K562 (cell line): ENCODE data around the gene PALMD. TPM values are rescaled to one million over a fixed set of nuclear protein-coding genes. Genes with fewer than 3 reads are reported as not detected.

Experiments used
- ATAC-seq: fragments of 200-7000 bp; cut with Tn5 transposase; 3 replicates; pipeline ENCODE4 v1.9.1; 2020; ENCODE audit warnings: moderate library complexity
- Bru-seq: library from RNA; stranded (reverse); fragments of 400-500 nt; gene quantifications from one replicate; lab custom pipeline; 2021; lab: Mats Ljungman, UMichigan
- BruChase-seq, 2 experiments: library from RNA; stranded (reverse); fragments of 400-500 nt; gene quantifications; one replicate each; lab custom pipeline; 2021; lab: Mats Ljungman, UMichigan
- BruUV-seq: library from RNA; stranded (reverse); fragments of 400-500 nt; replicated peaks from 2 replicates; lab custom pipeline; 2021; lab: Mats Ljungman, UMichigan
- CTCF ChIA-PET: fragments of 300-600 bp; formaldehyde crosslinking; extraction: SDS; loops from one replicate; lab custom pipeline; 2021; ENCODE audit warnings: low intra/inter-chr PET ratio; lab: Yijun Ruan, JAX
- POLR2A ChIA-PET: fragments of 300-600, 350-650 bp; sonication (Branson Sonifier 250); formaldehyde crosslinking; extraction: SDS; loops from one replicate; lab custom pipeline; 2021; ENCODE audit warnings: antibody characterized with exemption, inconsistent platforms; lab: Yijun Ruan, JAX
- DNase-seq, 4 experiments: peaks; one replicate each; pipeline versions ENCODE4 v3.0.0 to v3.0.0-alpha.2; 2011 to 2018; ENCODE audit warnings: low spot score in 3 of 4, mixed read lengths in 3 of 4; ENCODE audit errors: extremely low read depth in 1 of 4
- FAIRE-seq: peaks from 2 replicates; lab custom pipeline; 2011; peaks lifted over from hg19 to GRCh38; lab: Jason Lieb, UNC
- H2AFZ ChIP-seq: 2 replicates; pipeline ENCODE4 v1.6.0; 2011; ENCODE audit warnings: low read depth, low read length, control low read depth, inconsistent platforms
- H3K27ac ChIP-seq: fragments of 200-600 bp; 3 replicates; pipeline ENCODE4 v1.8.0; 2011; ENCODE audit warnings: low read depth, mild to moderate bottlenecking, control low read depth, inconsistent platforms, low read length, moderate library complexity, mixed read lengths; ENCODE audit errors: extremely low read depth
- H3K27me3 ChIP-seq, 2 experiments: fragments of 300-600 bp in 1 of 2; 2 replicates in 1 of 2; 3 replicates in 1 of 2; pipeline versions ENCODE4 v1.6.0 to v1.8.0; 2011; ENCODE audit warnings: inconsistent platforms in 2 of 2, low read length in 2 of 2, mild to moderate bottlenecking in 1 of 2, mixed read lengths in 1 of 2, moderate library complexity in 1 of 2; ENCODE audit not compliant: control insufficient read depth in 2 of 2, insufficient read depth in 2 of 2
- H3K36me3 ChIP-seq: fragments of 300-600 bp; 3 replicates; pipeline ENCODE4 v1.8.0; 2011; ENCODE audit warnings: mild to moderate bottlenecking, low read length, inconsistent platforms; ENCODE audit not compliant: control insufficient read depth, insufficient read depth
- H3K4me1 ChIP-seq, 2 experiments: fragments of 200-600 bp in 1 of 2; replicated peaks in 1 of 2; 2 replicates in 1 of 2; 3 replicates in 1 of 2; pipeline versions ENCODE4 v1.5.1 to v1.8.0; 2011; ENCODE audit warnings: inconsistent platforms in 2 of 2, low read length in 2 of 2, mild to moderate bottlenecking in 1 of 2, mixed read lengths in 1 of 2, moderate library complexity in 1 of 2; ENCODE audit not compliant: control insufficient read depth in 2 of 2, insufficient read depth in 2 of 2
- H3K4me2 ChIP-seq: 2 replicates; pipeline ENCODE4 v1.6.1; 2011; ENCODE audit warnings: low read length, control low read depth, inconsistent platforms, mixed read lengths; ENCODE audit not compliant: insufficient read depth
- H3K4me3 ChIP-seq: fragments of 200-600 bp; sonication (generic), shearing (Covaris generic); 2 replicates; pipeline ENCODE4 v1.5.1; 2016; ENCODE audit warnings: control low read depth, inconsistent platforms
- H3K79me2 ChIP-seq: fragments of 200-600 bp; 3 replicates; pipeline ENCODE4 v1.8.0; 2011; ENCODE audit warnings: low read length, inconsistent platforms; ENCODE audit not compliant: control insufficient read depth, insufficient read depth
- H3K9ac ChIP-seq, 2 experiments: 2 replicates each; pipeline versions ENCODE4 v1.6.0 to v1.6.1; 2011; ENCODE audit warnings: low read depth in 2 of 2, low read length in 2 of 2, control low read depth in 1 of 2, inconsistent platforms in 1 of 2, mild to moderate bottlenecking in 1 of 2, mixed read lengths in 1 of 2; ENCODE audit not compliant: insufficient read depth in 1 of 2
- H3K9me1 ChIP-seq: one replicate; pipeline ENCODE4 v1.6.0; 2011; ENCODE audit warnings: inconsistent platforms, mild to moderate bottlenecking, low read length, moderate library complexity; ENCODE audit not compliant: control insufficient read depth, insufficient read depth
- H3K9me3 ChIP-seq: replicated peaks from 2 replicates; pipeline ENCODE4 v1.5.1; 2011; ENCODE audit warnings: low read depth, low read length, inconsistent platforms; ENCODE audit not compliant: control insufficient read depth, insufficient read depth
- H4K20me1 ChIP-seq: replicated peaks from 2 replicates; pipeline ENCODE4 v1.6.1; 2011; ENCODE audit warnings: low read length, inconsistent platforms, mixed read lengths; ENCODE audit not compliant: control insufficient read depth, insufficient read depth
- CBFB ChIP-seq: sonication (generic); formaldehyde crosslinking; IDR thresholded peaks from 2 replicates; pipeline ENCODE4 v1.4.0; 2020; ENCODE audit warnings: mild to moderate bottlenecking, missing genetic modification reagents
- E2F6 ChIP-seq, 2 experiments: IDR thresholded peaks; 2 replicates each; pipeline ENCODE4 v1.6.1; 2011; ENCODE audit warnings: borderline replicate concordance in 1 of 2, control low read depth in 1 of 2, low read depth in 1 of 2, low read length in 1 of 2, mild to moderate bottlenecking in 1 of 2, mixed read lengths in 1 of 2, moderate library complexity in 1 of 2; ENCODE audit not compliant: insufficient read depth in 1 of 2, insufficient read length in 1 of 2, poor library complexity in 1 of 2, severe bottlenecking in 1 of 2; ENCODE audit errors: extremely low read depth in 1 of 2
- ESRRB ChIP-seq: fragments of 250-450 bp; sonication (Bioruptor Pico); IDR thresholded peaks from 2 replicates; pipeline ENCODE4 v1.5.0; 2020; ENCODE audit warnings: mild to moderate bottlenecking, moderate library complexity, borderline replicate concordance
- KDM1A ChIP-seq, 2 experiments: fragments of 450-650 bp; IDR thresholded peaks; 2 replicates each; pipeline ENCODE4 v1.6.1; 2016; ENCODE audit warnings: mild to moderate bottlenecking in 2 of 2
- NCOR1 ChIP-seq: fragments of 450-650 bp; IDR thresholded peaks from 2 replicates; pipeline ENCODE4 v1.6.1; 2016; ENCODE audit warnings: mild to moderate bottlenecking, moderate library complexity
- TAF1 ChIP-seq: IDR thresholded peaks from 2 replicates; pipeline ENCODE4 v1.6.1; 2011; ENCODE audit warnings: mild to moderate bottlenecking, low read length, moderate library complexity; ENCODE audit not compliant: insufficient read depth, control insufficient read depth, severe bottlenecking; ENCODE audit errors: extremely low read depth
- ZKSCAN8 ChIP-seq: fragments of 200-800 bp; sonication (Bioruptor generic); IDR thresholded peaks from 2 replicates; pipeline ENCODE4 v1.6.1; 2016; ENCODE audit warnings: missing genetic modification characterization, missing compliant biosample characterization
- WGBS: fragments of 100-300 bp; shearing (Covaris generic); methylation state at CpG from one replicate; pipeline ENCODE4 v1.1.6; 2016; ENCODE audit warnings: low coverage, mixed read lengths; ENCODE audit not compliant: insufficient coverage; ENCODE audit errors: missing lambda C conversion rate; 5-methylcytosine and 5-hydroxymethylcytosine counted together
- in situ Hi-C: fragments of 300-500 bp; cut with MboI; formaldehyde crosslinking; loops from 4 replicates; pipeline ENCODE4 v1.15.0; 2018; ENCODE audit warnings: inconsistent platforms, mixed read lengths
- intact Hi-C: fragments of 100-400 bp; cut with micrococcal nuclease; formaldehyde crosslinking; loops from 2 replicates; pipeline ENCODE4 v1.14.2; 2022
- long read RNA-seq, 3 experiments: library from polyadenylated mRNA in 2 of 3; library from RNA in 1 of 3; unstranded in 2 of 3; stranded (forward) in 1 of 3; transcript quantifications; one replicate each; pipeline ENCODE4 v2.0.0, GENCODE V29; 2019 to 2022
- polyA minus RNA-seq, 3 experiments: library from RNA; depleted of rRNA, polyadenylated mRNA; stranded (reverse); fragments of >200 nt; gene quantifications; 2 replicates each; pipeline ENCODE4 v1.2.3, GENCODE V29; 2011
- polyA plus RNA-seq, 8 experiments: library from polyadenylated mRNA; depleted of rRNA in 4 of 8; stranded (reverse) in 5 of 8; unstranded in 3 of 8; fragments of >200 nt; fragmentation: Nextera tagmentation in 2 of 8; fragmentation: Illumina TruSeq in 1 of 8; extraction: Ambion mirVana in 2 of 8; extraction: Trizol in 1 of 8; gene quantifications; 2 replicates each; pipeline versions ENCODE4 v1.2.1 to v1.2.3, GENCODE V29; 2011 to 2014; ENCODE audit warnings: inconsistent platforms in 1 of 8, missing spikeins in 1 of 8
- total RNA-seq, 7 experiments: library from RNA; depleted of rRNA in 6 of 7; stranded (reverse); fragments of >200 nt in 6 of 7; fragmentation: Illumina TruSeq in 2 of 7; extraction: Trizol in 2 of 7; gene quantifications; 2 replicates each; pipeline versions ENCODE4 v1.2.1 to v1.2.3, GENCODE V29; 2011 to 2021; ENCODE audit warnings: low replicate concordance in 1 of 7

PALMD gene, protein sequence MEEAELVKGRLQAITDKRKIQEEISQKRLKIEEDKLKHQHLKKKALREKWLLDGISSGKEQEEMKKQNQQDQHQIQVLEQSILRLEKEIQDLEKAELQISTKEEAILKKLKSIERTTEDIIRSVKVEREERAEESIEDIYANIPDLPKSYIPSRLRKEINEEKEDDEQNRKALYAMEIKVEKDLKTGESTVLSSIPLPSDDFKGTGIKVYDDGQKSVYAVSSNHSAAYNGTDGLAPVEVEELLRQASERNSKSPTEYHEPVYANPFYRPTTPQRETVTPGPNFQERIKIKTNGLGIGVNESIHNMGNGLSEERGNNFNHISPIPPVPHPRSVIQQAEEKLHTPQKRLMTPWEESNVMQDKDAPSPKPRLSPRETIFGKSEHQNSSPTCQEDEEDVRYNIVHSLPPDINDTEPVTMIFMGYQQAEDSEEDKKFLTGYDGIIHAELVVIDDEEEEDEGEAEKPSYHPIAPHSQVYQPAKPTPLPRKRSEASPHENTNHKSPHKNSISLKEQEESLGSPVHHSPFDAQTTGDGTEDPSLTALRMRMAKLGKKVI
- 1.6 and 2.4 TPM in 2 replicates for total RNA-seq (2011; cell fraction: chromatin; rRNA removed; ENCODE audit: low replicate concordance)
- total RNA-seq (2011; cell fraction: nucleolus; rRNA removed) = 0.67 and 1.2 TPM in 2 replicates
- total RNA-seq (2011; cell fraction: nucleoplasm; rRNA removed) = 1.6 and 4.3 TPM in 2 replicates
- total RNA-seq (2014; rRNA removed) (5.4 and 5.7 TPM in 2 replicates), total RNA-seq (2014; rRNA removed; fragmentation: Illumina TruSeq; extraction: Trizol) (8.4 and 8.6 TPM in 2 replicates), total RNA-seq (2015; rRNA removed; fragmentation: Illumina TruSeq; extraction: Trizol) (12.1 and 13.5 TPM in 2 replicates), total RNA-seq (2021) (3.5 and 4.0 TPM in 2 replicates), polyA plus RNA-seq (2011; rRNA removed) (0.19 and 3.3 TPM in 2 replicates), polyA plus RNA-seq (2014; fragmentation: Illumina TruSeq; extraction: Trizol) (7.9 and 12.2 TPM in 2 replicates), polyA plus RNA-seq (2014; fragmentation: Nextera tagmentation; extraction: Ambion mirVana) (1 to 10 TPM; 2.7 to 6.5 TPM), polyA plus RNA-seq (2014; rRNA removed) (4.5 and 4.9 TPM in 2 replicates), polyA minus RNA-seq (2011; rRNA and poly(A)+ RNA removed) (0.24 and 3.3 TPM in 2 replicates), Bru-seq, nascent RNA (percentile 55 among the genes with signal in this experiment), BruChase-seq, experiment 1, labeled RNA remaining after a 2-hour chase (percentile 47 among the genes with signal in this experiment), BruChase-seq, experiment 2, labeled RNA remaining after a 6-hour chase (percentile 49 among the genes with signal in this experiment)
- 0.06 and 0.76 TPM in 2 replicates for polyA plus RNA-seq (2011; cell fraction: cytosol; rRNA removed)
- polyA plus RNA-seq (2011; cell fraction: nucleus; rRNA removed) = 0.20 and 2.5 TPM in 2 replicates
- 3.8 and 4.5 TPM in 2 replicates for polyA plus RNA-seq (2012)
- polyA minus RNA-seq (2011; cell fraction: cytosol; rRNA and poly(A)+ RNA removed) = 2.2 TPM in 1 of 2 replicates, not detected in the other
- 0.56 and 1.8 TPM in 2 replicates for polyA minus RNA-seq (2011; cell fraction: nucleus; rRNA and poly(A)+ RNA removed)
- long read RNA-seq, experiment 1, partial matches to known transcripts = 3 of 6 reads
- long read RNA-seq, experiment 1, other reads (novel, unspliced or antisense) = 0 of 6 reads
- long read RNA-seq, experiment 2, partial matches to known transcripts = 1 of 4 reads
- long read RNA-seq, experiment 2, other reads (novel, unspliced or antisense) = 0 of 4 reads
- long read RNA-seq, experiment 3, partial matches to known transcripts = 1 of 4 reads
- long read RNA-seq, experiment 3, other reads (novel, unspliced or antisense) = 0 of 4 reads

GRCh38 chr1:99645699-99646531 is at the start of gene PALMD:
Gene PALMD, plus strand, starts transcription at chr1:99646113. Its CDS starts 205 bp downstream, at chr1:99646318.
- intact Hi-C loops (loop anchor here (2.0 to 5.0 kb wide), 4 partner anchors 47 to 164 kb away; partner anchors contain the start of gene FRRS1), in situ Hi-C loops (no loop called here)
- H3K4me1 ChIP-seq = peaks cover 6 to 38% of the 10 kb centered on the region in 2 experiments; a peak in 4 of 5 replicates
- DNase-seq (peak; percentile 23 to 68 (median 41)), ATAC-seq (peak; percentile 73), FAIRE-seq (peak; percentile 75)
- 1% methylated on average over 17 of the region's 17 CpGs for WGBS
- peak within 1 kb of the TSS; percentile 82 for H3K4me2 ChIP-seq
- no peaks in the 10 kb centered on the region for H4K20me1 ChIP-seq
- peak within 1 kb of the TSS; percentile 67 to 92 for H3K9ac ChIP-seq
- no peaks in the 10 kb centered on the region; the same call in 2 of the 3 replicates for H3K79me2 ChIP-seq
- H3K36me3 ChIP-seq = no peaks in the 10 kb centered on the region
- CTCF ChIA-PET = interaction anchor here (0.6 kb wide), 1 partner anchor 113 kb away, joined by 3 read pairs; no protein-coding TSS in a partner anchor
- H3K27me3 ChIP-seq = no peaks in the 10 kb centered on the region
- POLR2A ChIA-PET = interaction anchor here (0.5 to 2.5 kb wide), 9 partner anchors 9 to 1288 kb away, joined by 3 to 10 read pairs (median 3); no protein-coding TSS in a partner anchor
- TSS peak; percentile 70 for BruUV-seq
- H3K9me1 ChIP-seq = no peaks in the 10 kb centered on the region
- peak within 1 kb of the TSS; percentile 31 for H3K4me3 ChIP-seq
- H3K27ac ChIP-seq = peak within 1 kb of the TSS; percentile 63
- H3K9me3 ChIP-seq = no peaks in the 10 kb centered on the region
- peak within 1 kb of the TSS; percentile 92 for H2AFZ ChIP-seq
- TF ChIP-seq KDM1A (IDR thresholded peaks at IDR 0.05) (no peak), CBFB (CRISPR knock-in tag) (no peak), E2F6 (IDR thresholded peaks at IDR 0.05; ENCODE audit: borderline replicate concordance in 1 of 2, extremely low read depth in 1 of 2, insufficient read depth in 1 of 2, insufficient read length in 1 of 2, low read depth in 1 of 2, low read length in 1 of 2, poor library complexity in 1 of 2, severe bottlenecking in 1 of 2) (peak in 1 of 2 experiments; percentile 18), ESRRB (CRISPR knock-in tag) (no peak), NCOR1 (no peak), ZKSCAN8 (CRISPR knock-in tag) (no peak), TAF1 (peak; percentile 27)
